GM12878 (cell line): ENCODE data around the gene TBC1D30. TPM values are rescaled to one million over a fixed set of nuclear protein-coding genes. Genes with fewer than 3 reads are reported as not detected.

ENCODE experiments used
- ATAC-seq: fragments of 200-7000 bp; cut with Tn5 transposase; 3 replicates; pipeline ENCODE4 v1.9.1; 2020; ENCODE audit warnings: mild to moderate bottlenecking, moderate library complexity
- BruUV-seq: library from RNA; stranded (reverse); fragments of 400-500 nt; replicated peaks from 2 replicates; lab custom pipeline; 2021; lab: Mats Ljungman, UMichigan
- CTCF ChIA-PET: fragments of 300-600 bp; sonication (Branson Sonifier 250); formaldehyde crosslinking; extraction: SDS; loops from one replicate; lab custom pipeline; 2021; ENCODE audit warnings: inconsistent platforms; lab: Yijun Ruan, JAX
- POLR2A ChIA-PET: fragments of 350-600 bp; formaldehyde crosslinking; extraction: SDS; loops from one replicate; lab custom pipeline; 2021; ENCODE audit warnings: inconsistent platforms; lab: Charles Lee
- RAD21 ChIA-PET: fragments of 300-600 bp; sonication (Branson Sonifier 250); formaldehyde crosslinking; loops from one replicate; lab custom pipeline; 2023; ENCODE audit warnings: antibody characterized with exemption; ENCODE audit not compliant: unreplicated experiment; lab: Charles Lee
- SMC1A ChIA-PET: fragments of 300-600 bp; sonication (Branson Sonifier 250); formaldehyde crosslinking; loops from one replicate; lab custom pipeline; 2023; ENCODE audit not compliant: unreplicated experiment, uncharacterized antibody; lab: Charles Lee
- DNase-seq: peaks from one replicate; pipeline ENCODE4 v3.0.0-alpha.2; 2011; ENCODE audit warnings: low read depth, low spot score
- FAIRE-seq: peaks from 3 replicates; lab custom pipeline; 2011; peaks lifted over from hg19 to GRCh38; lab: Jason Lieb, UNC
- H2AFZ ChIP-seq: 2 replicates; pipeline ENCODE4 v1.6.0; 2011; ENCODE audit warnings: low read depth, low read length, control low read depth; ENCODE audit not compliant: control insufficient read depth
- H3K27ac ChIP-seq: 2 replicates; pipeline ENCODE4 v1.5.1; 2011; ENCODE audit warnings: control low read depth; ENCODE audit not compliant: control insufficient read depth, insufficient read depth
- H3K27me3 ChIP-seq, 2 experiments: replicated peaks in 1 of 2; 2 replicates each; pipeline versions ENCODE4 v1.6.0 to v1.6.1; 2011; ENCODE audit warnings: low read length in 1 of 2; ENCODE audit not compliant: control insufficient read depth in 2 of 2, insufficient read depth in 2 of 2
- H3K36me3 ChIP-seq, 2 experiments: 2 replicates each; pipeline ENCODE4 v1.5.1; 2011; ENCODE audit warnings: low read length in 1 of 2; ENCODE audit not compliant: control insufficient read depth in 2 of 2, insufficient read depth in 2 of 2
- H3K4me1 ChIP-seq: 2 replicates; pipeline ENCODE4 v1.6.1; 2011; ENCODE audit warnings: mild to moderate bottlenecking, low read length, moderate library complexity, mixed read lengths; ENCODE audit not compliant: control insufficient read depth, insufficient read depth
- H3K4me2 ChIP-seq: 2 replicates; pipeline ENCODE4 v1.6.0; 2011; ENCODE audit warnings: control low read depth; ENCODE audit not compliant: control insufficient read depth, insufficient read depth
- H3K4me3 ChIP-seq: fragments of 200-600 bp; sonication (generic); 2 replicates; pipeline ENCODE4 v1.5.1; 2016
- H3K79me2 ChIP-seq: 2 replicates; pipeline ENCODE4 v1.6.0; 2011; ENCODE audit warnings: low read length; ENCODE audit not compliant: control insufficient read depth, insufficient read depth
- H3K9ac ChIP-seq: 2 replicates; pipeline ENCODE4 v1.8.0; 2011; ENCODE audit warnings: low read length, control low read depth, mixed read lengths; ENCODE audit not compliant: control insufficient read depth, insufficient read depth
- H3K9me3 ChIP-seq: replicated peaks from 3 replicates; pipeline ENCODE4 v1.5.1; 2011; ENCODE audit warnings: mild to moderate bottlenecking, low read length; ENCODE audit not compliant: control insufficient read depth, insufficient read depth
- H4K20me1 ChIP-seq: 2 replicates; pipeline ENCODE4 v1.6.0; 2011; ENCODE audit not compliant: control insufficient read depth, insufficient read depth
- ATF7 ChIP-seq: fragments of 450-650 bp; IDR thresholded peaks from 2 replicates; pipeline ENCODE4 v1.6.1; 2016; ENCODE audit warnings: low read depth, mild to moderate bottlenecking
- BCLAF1 ChIP-seq: fragments of 450-650 bp; IDR thresholded peaks from 2 replicates; pipeline ENCODE4 v1.6.1; 2017; ENCODE audit warnings: antibody characterized with exemption, mild to moderate bottlenecking, moderate library complexity
- BHLHE40 ChIP-seq, 2 experiments: fragments of 450-650 bp in 1 of 2; IDR thresholded peaks; 2 replicates each; pipeline ENCODE4 v1.6.1; 2011 to 2017; ENCODE audit warnings: low read depth in 2 of 2, borderline replicate concordance in 1 of 2, improper control_type of control experiment in 1 of 2, low read length in 1 of 2, mild to moderate bottlenecking in 1 of 2
- BMI1 ChIP-seq: fragments of 450-650 bp; IDR thresholded peaks from 2 replicates; pipeline ENCODE4 v1.6.1; 2016; ENCODE audit warnings: mild to moderate bottlenecking, moderate library complexity, borderline replicate concordance
- CBX5 ChIP-seq: sonication (generic); IDR thresholded peaks from 2 replicates; pipeline ENCODE4 v1.6.1; 2016; ENCODE audit warnings: low read depth, moderate library complexity, mild to moderate bottlenecking, inconsistent platforms
- CREB1 ChIP-seq: IDR thresholded peaks from 2 replicates; pipeline ENCODE4 v1.6.1; 2012; ENCODE audit warnings: low read depth, mild to moderate bottlenecking, inconsistent platforms
- EED ChIP-seq: sonication (generic); IDR thresholded peaks from 2 replicates; pipeline ENCODE4 v1.6.1; 2016; ENCODE audit warnings: antibody characterized with exemption, low read depth
- GATAD2B ChIP-seq: fragments of 450-650 bp; conservative IDR thresholded peaks from 2 replicates; pipeline ENCODE4 v1.6.1; 2017; ENCODE audit warnings: low read depth, mild to moderate bottlenecking, moderate library complexity
- JUND ChIP-seq: IDR thresholded peaks from 2 replicates; pipeline ENCODE4 v1.6.1; 2012; ENCODE audit warnings: low read depth, mild to moderate bottlenecking, low read length, improper control_type of control experiment, moderate library complexity
- KDM1A ChIP-seq: fragments of 200-600 bp; sonication (generic); IDR thresholded peaks from 2 replicates; pipeline ENCODE4 v1.6.1; 2016; ENCODE audit warnings: borderline replicate concordance
- LARP7 ChIP-seq: fragments of 450-650 bp; IDR thresholded peaks from 2 replicates; pipeline ENCODE4 v1.6.1; 2017; ENCODE audit warnings: mild to moderate bottlenecking
- NBN ChIP-seq: fragments of 450-650 bp; IDR thresholded peaks from 2 replicates; pipeline ENCODE4 v1.6.1; 2016
- RBBP5 ChIP-seq: fragments of 200-600 bp; sonication (generic); conservative IDR thresholded peaks from 2 replicates; pipeline ENCODE4 v1.6.1; 2016
- RCOR1 ChIP-seq: conservative IDR thresholded peaks from 2 replicates; pipeline ENCODE4 v1.6.1; 2012; ENCODE audit warnings: low read depth, low read length, improper control_type of control experiment
- SRF ChIP-seq, 2 experiments: IDR thresholded peaks; 2 replicates each; pipeline ENCODE4 v1.6.1; 2011; ENCODE audit warnings: low read depth in 2 of 2, low read length in 2 of 2, mild to moderate bottlenecking in 1 of 2, moderate library complexity in 1 of 2
- ZBED1 ChIP-seq: IDR thresholded peaks from 2 replicates; pipeline ENCODE4 v1.6.1; 2016; ENCODE audit warnings: borderline replicate concordance
- ZBTB40 ChIP-seq: fragments of 450-650 bp; IDR thresholded peaks from 2 replicates; pipeline ENCODE4 v1.6.1; 2016; ENCODE audit warnings: mild to moderate bottlenecking, moderate library complexity, borderline replicate concordance
- ZNF384 ChIP-seq: IDR thresholded peaks from 2 replicates; pipeline ENCODE4 v1.6.1; 2012; ENCODE audit warnings: low read depth, mild to moderate bottlenecking, low read length, improper control_type of control experiment, borderline replicate concordance
- WGBS: methylation state at CpG from one replicate; pipeline ENCODE4 v1.1.6; 2016; ENCODE audit warnings: low lambda C conversion rate; ENCODE audit not compliant: insufficient replicate concordance, insufficient coverage; ENCODE audit errors: missing lambda C conversion rate; 5-methylcytosine and 5-hydroxymethylcytosine counted together
- in situ Hi-C: fragments of 300-500 bp; cut with MboI; formaldehyde crosslinking; loops from 9 replicates; pipeline ENCODE4 v1.14.3; 2018; ENCODE audit warnings: mixed read lengths
- intact Hi-C: fragments of 100-400 bp; cut with micrococcal nuclease; formaldehyde crosslinking; loops from one replicate; pipeline ENCODE4 v1.14.2; 2022; ENCODE audit not compliant: unreplicated experiment
- polyA plus RNA-seq, 11 experiments: library from polyadenylated mRNA; depleted of rRNA in 4 of 11; unstranded in 6 of 11; stranded (reverse) in 5 of 11; fragments of >200 nt; fragmentation: Nextera tagmentation in 4 of 11; fragmentation: Illumina TruSeq in 1 of 11; extraction: Ambion mirVana in 4 of 11; extraction: Trizol in 1 of 11; gene quantifications; 1 replicate in 1 of 11; 2 replicates in 10 of 11; pipeline versions ENCODE4 v1.2.1 to v1.2.3, GENCODE V29; 2011 to 2016; ENCODE audit warnings: inconsistent platforms in 2 of 11, missing spikeins in 2 of 11, low read depth in 1 of 11
- total RNA-seq, 4 experiments: library from RNA; depleted of rRNA in 3 of 4; stranded (reverse); fragments of >200 nt in 3 of 4; fragmentation: Illumina TruSeq in 1 of 4; extraction: Trizol in 1 of 4; gene quantifications; 2 replicates each; pipeline versions ENCODE4 v1.2.1 to v1.2.3, GENCODE V29; 2013 to 2021

Gene TBC1D30
- total and polyA plus RNA-seq, 10 of the 15 experiments (the other 5 are each of a cell fraction or from before 2014, with no cell fraction given): 1.2 to 23.3 (median 11.1) TPM

GRCh38 chr12:64835901-64836300 is 11.5 kb downstream of the TBC1D30 start (continued):
- TF ChIP-seq BMI1: no peak

GRCh38 chr12:64836856-64837255 is 12.4 kb downstream of the TBC1D30 start:
- Histone ChIP-seq H3K4me3 (no peak overlapping the region), H3K4me2 (no peak overlapping the region), H3K36me3 (peaks cover 0 to 26% of the 10 kb centered on the region in 2 experiments; a peak in 2 of 4 replicates), H3K79me2 (peaks cover 3% of the 10 kb centered on the region), H4K20me1 (no peaks in the 10 kb centered on the region), H3K9me3 (peaks cover 5% of the 10 kb centered on the region), H3K27ac (no peak overlapping the region), H3K27me3 (no peaks in the 10 kb centered on the region), H3K4me1 (no peaks in the 10 kb centered on the region; the same call in 1 of the 2 replicates), H3K9ac (no peak overlapping the region), H2AFZ (no peak overlapping the region)
- POLR2A ChIA-PET: interaction anchor here (1.0 kb wide), 1 partner anchor 19 kb away, joined by 3 read pairs; no protein-coding TSS in a partner anchor
- no peak for FAIRE-seq
- no TSS peak for BruUV-seq
- CTCF ChIA-PET: interaction anchor here (0.7 to 2.3 kb wide), 8 partner anchors 11 to 397 kb away, joined by 3 to 10 read pairs (median 4); no protein-coding TSS in a partner anchor
- in situ Hi-C loops (no loop called here), intact Hi-C loops (no loop called here)
- RAD21 ChIA-PET: interaction anchor here (1.1 to 2.7 kb wide), 5 partner anchors 23 to 46 kb away, joined by 3 to 10 read pairs (median 4); no protein-coding TSS in a partner anchor
- no peak for ATAC-seq
- WGBS: 61% methylated on average over 3 of the region's 3 CpGs
- no peak for DNase-seq
- SMC1A ChIA-PET: interaction anchor here (0.6 to 2.3 kb wide), 10 partner anchors 9 to 53 kb away, joined by 3 to 12 read pairs (median 4); no protein-coding TSS in a partner anchor
- TF ChIP-seq LARP7 (no peak), GATAD2B (no peak), CREB1 (no peak), CBX5 (no peak), BHLHE40 (IDR thresholded peaks at IDR 0.05; ENCODE audit: borderline replicate concordance in 1 of 2, low read depth in 2 of 2, low read length in 1 of 2) (no peak), ZNF384 (no peak), BCLAF1 (no peak), RCOR1 (no peak), JUND (no peak), RBBP5 (no peak), EED (no peak), ZBTB40 (no peak), ZBED1 (no peak), ATF7 (no peak), SRF (IDR thresholded peaks at IDR 0.05; ENCODE audit: low read depth in 2 of 2, low read length in 2 of 2) (no peak), NBN (no peak), KDM1A (no peak)
